Smooth muscle cell (in vitro differentiated cells): ENCODE data around the gene DOHH. TPM values are rescaled to one million over a fixed set of nuclear protein-coding genes. Genes with fewer than 3 reads are reported as not detected.
A peak's percentile ranks its signal among the peaks of the same experiment; 100 is the strongest.

Source experiments
- DNase-seq: peaks from one replicate; lab custom pipeline; 2025; ENCODE audit not compliant: unreplicated experiment; lab: John Stamatoyannopoulos, UW
- H2AFZ ChIP-seq: fragments of 200-600 bp; sonication (generic); 2 replicates; pipeline ENCODE4 v1.6.0; 2016; ENCODE audit warnings: antibody characterized with exemption, low read depth, mild to moderate bottlenecking
- H3F3A ChIP-seq: fragments of 200-600 bp; sonication (generic); 2 replicates; pipeline ENCODE4 v1.6.0; 2017; ENCODE audit warnings: antibody characterized with exemption, low read depth
- H3K27ac ChIP-seq: fragments of 200-600 bp; sonication (generic); 2 replicates; pipeline ENCODE4 v1.5.1; 2016; ENCODE audit warnings: low read depth, mild to moderate bottlenecking
- H3K27me3 ChIP-seq: fragments of 200-600 bp; sonication (generic); 2 replicates; pipeline ENCODE4 v1.6.1; 2016; ENCODE audit warnings: low read depth, mild to moderate bottlenecking
- H3K36me3 ChIP-seq: fragments of 200-600 bp; sonication (generic); 2 replicates; pipeline ENCODE4 v1.5.1; 2016; ENCODE audit warnings: low read depth
- H3K4me1 ChIP-seq: fragments of 200-600 bp; sonication (generic); 2 replicates; pipeline ENCODE4 v1.5.1; 2016; ENCODE audit warnings: low read depth
- H3K4me2 ChIP-seq: fragments of 200-600 bp; sonication (generic); 2 replicates; pipeline ENCODE4 v1.6.0; 2016; ENCODE audit warnings: mild to moderate bottlenecking
- H3K4me3 ChIP-seq: fragments of 200-600 bp; sonication (generic); 2 replicates; pipeline ENCODE4 v1.5.1; 2016; ENCODE audit warnings: mild to moderate bottlenecking
- H3K79me2 ChIP-seq: fragments of 200-600 bp; sonication (generic); 2 replicates; pipeline ENCODE4 v1.6.0; 2016; ENCODE audit warnings: low read depth, mild to moderate bottlenecking
- H3K9ac ChIP-seq: fragments of 200-600 bp; sonication (generic); 2 replicates; pipeline ENCODE4 v1.6.0; 2016; ENCODE audit warnings: low read depth
- H3K9me3 ChIP-seq: fragments of 200-600 bp; sonication (generic); replicated peaks from 2 replicates; pipeline ENCODE4 v1.5.1; 2016; ENCODE audit warnings: low read depth
- H4K20me1 ChIP-seq: fragments of 200-600 bp; sonication (generic); 2 replicates; pipeline ENCODE4 v1.6.0; 2016; ENCODE audit warnings: low read depth
- CTCF ChIP-seq: fragments of 200-600 bp; sonication (generic); IDR thresholded peaks from 2 replicates; pipeline ENCODE4 v1.5.1; 2017; ENCODE audit warnings: borderline replicate concordance, mild to moderate bottlenecking, antibody characterized with exemption; ENCODE audit not compliant: insufficient read depth, poor library complexity, severe bottlenecking
- WGBS: methylation state at CpG from one replicate; pipeline ENCODE4 v1.1.7; 2016; ENCODE audit warnings: low lambda C conversion rate; 5-methylcytosine and 5-hydroxymethylcytosine counted together
- polyA plus RNA-seq: library from polyadenylated mRNA; unstranded; fragments of >200 nt; fragmentation: Nextera tagmentation; extraction: Ambion mirVana; gene quantifications from 2 replicates; pipeline ENCODE4 v1.2.1, GENCODE V29; 2016
- total RNA-seq: library from RNA; depleted of rRNA; stranded (reverse); fragments of >200 nt; gene quantifications from 2 replicates; pipeline ENCODE4 v1.2.3, GENCODE V29; 2014

The DOHH gene
- total and polyA plus RNA-seq, 2 experiments from 2014 or later: 8.7 to 27.2 TPM

GRCh38 chr19:3544742-3545668, 44.5 kb upstream of the DOHH start:
- no peak overlapping the region for H3K4me3 ChIP-seq
- H2AFZ ChIP-seq: no peak overlapping the region
- no peak overlapping the region for H3K4me2 ChIP-seq
- H3K9ac ChIP-seq: no peak overlapping the region
- H3F3A ChIP-seq: peaks cover 12% of the 10 kb centered on the region
- 78% methylated on average over 30 of the region's 30 CpGs for WGBS
- H3K27ac ChIP-seq: no peak overlapping the region
- H3K27me3 ChIP-seq: no peaks in the 10 kb centered on the region
- no peaks in the 10 kb centered on the region for H3K9me3 ChIP-seq
- TF ChIP-seq CTCF: peak; percentile 95
- H3K36me3 ChIP-seq: no peaks in the 10 kb centered on the region
- DNase-seq: peak; percentile 32
- H3K79me2 ChIP-seq: no peaks in the 10 kb centered on the region
- no peaks in the 10 kb centered on the region for H3K4me1 ChIP-seq
- H4K20me1 ChIP-seq: peaks cover 34% of the 10 kb centered on the region

- Histone ChIP-seq H3K79me2 (no peaks in the 10 kb centered on the region), H3K4me3 (no peak overlapping the region), H3K9ac (no peak overlapping the region), H4K20me1 (peaks cover 38% of the 10 kb centered on the region), H2AFZ (no peak overlapping the region), H3K9me3 (no peaks in the 10 kb centered on the region), H3K27ac (no peak overlapping the region), H3K4me2 (no peak overlapping the region), H3K27me3 (no peaks in the 10 kb centered on the region), H3K36me3 (no peaks in the 10 kb centered on the region), H3K4me1 (no peaks in the 10 kb centered on the region), H3F3A (peaks cover 12% of the 10 kb centered on the region)
- WGBS: 95% methylated on average over 9 of the region's 9 CpGs
- no peak for TF ChIP-seq CTCF
- no peak for DNase-seq
Measured at GRCh38 chr19:3544058-3544376, 43.5 kb upstream of the DOHH start.

GRCh38 chr19:3543150-3544057, 42.9 kb upstream of the DOHH start:
- H3K9ac ChIP-seq: no peak overlapping the region
- H4K20me1 ChIP-seq: peaks cover 38% of the 10 kb centered on the region
- WGBS: 97% methylated on average over 39 of the region's 47 CpGs
- no peaks in the 10 kb centered on the region for H3K36me3 ChIP-seq
- no peak overlapping the region for H3K27ac ChIP-seq
- no peak for DNase-seq
- no peaks in the 10 kb centered on the region for H3K79me2 ChIP-seq
- H3K4me3 ChIP-seq: no peak overlapping the region
- TF ChIP-seq CTCF: no peak
- H3K4me1 ChIP-seq: no peaks in the 10 kb centered on the region
- H3F3A ChIP-seq: peaks cover 12% of the 10 kb centered on the region
- no peaks in the 10 kb centered on the region for H3K27me3 ChIP-seq
- no peaks in the 10 kb centered on the region for H3K9me3 ChIP-seq
- H3K4me2 ChIP-seq: no peak overlapping the region
- no peak overlapping the region for H2AFZ ChIP-seq
